Tibial nerve (tissue), 3 donors: ENCODE measurements around the gene STK38.

Experiments used
- POLR2A ChIP-seq, 2 donors: fragments of 450-650 bp; IDR thresholded peaks; one replicate each; pipeline ENCODE4 v1.6.1; 2017; ENCODE audit warnings: antibody characterized with exemption in 2 of 2, mild to moderate bottlenecking in 2 of 2, moderate library complexity in 2 of 2
- TF ChIP-seq, protein P1 (sequence below), 5 experiments: fragments of 200-600 bp in 3 of 5; fragments of 450-650 bp in 2 of 5; sonication (generic) in 3 of 5; IDR thresholded peaks; one replicate each; pipeline ENCODE4 v1.5.1; 2016 to 2019; ENCODE audit warnings: antibody characterized with exemption in 5 of 5, mild to moderate bottlenecking in 3 of 5, moderate library complexity in 2 of 5

DNA sequence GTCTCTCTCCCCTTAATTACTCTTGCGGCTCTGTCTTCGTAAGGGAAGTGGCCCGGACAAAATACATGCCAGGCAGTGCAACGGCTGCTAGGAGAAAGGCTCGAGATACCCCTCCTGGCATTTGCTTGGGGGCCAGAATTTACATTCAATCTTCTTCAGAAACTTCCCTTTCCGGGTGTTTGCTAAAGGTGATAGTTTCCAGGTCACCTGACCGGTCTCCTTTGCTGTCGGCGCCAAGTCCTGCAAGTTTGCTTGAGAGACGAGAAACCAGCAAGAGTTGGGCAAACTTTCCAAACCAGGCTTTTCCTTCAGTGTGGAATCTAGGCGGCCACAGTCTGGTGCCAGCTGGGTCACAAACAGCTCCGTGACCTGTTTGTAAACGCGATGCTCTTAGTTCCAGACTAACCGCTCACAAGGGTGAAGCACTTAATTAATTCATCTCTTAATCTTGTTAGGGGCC lies 46.3 kb upstream of the STK38 start:
- TF ChIP-seq, protein P1, sequence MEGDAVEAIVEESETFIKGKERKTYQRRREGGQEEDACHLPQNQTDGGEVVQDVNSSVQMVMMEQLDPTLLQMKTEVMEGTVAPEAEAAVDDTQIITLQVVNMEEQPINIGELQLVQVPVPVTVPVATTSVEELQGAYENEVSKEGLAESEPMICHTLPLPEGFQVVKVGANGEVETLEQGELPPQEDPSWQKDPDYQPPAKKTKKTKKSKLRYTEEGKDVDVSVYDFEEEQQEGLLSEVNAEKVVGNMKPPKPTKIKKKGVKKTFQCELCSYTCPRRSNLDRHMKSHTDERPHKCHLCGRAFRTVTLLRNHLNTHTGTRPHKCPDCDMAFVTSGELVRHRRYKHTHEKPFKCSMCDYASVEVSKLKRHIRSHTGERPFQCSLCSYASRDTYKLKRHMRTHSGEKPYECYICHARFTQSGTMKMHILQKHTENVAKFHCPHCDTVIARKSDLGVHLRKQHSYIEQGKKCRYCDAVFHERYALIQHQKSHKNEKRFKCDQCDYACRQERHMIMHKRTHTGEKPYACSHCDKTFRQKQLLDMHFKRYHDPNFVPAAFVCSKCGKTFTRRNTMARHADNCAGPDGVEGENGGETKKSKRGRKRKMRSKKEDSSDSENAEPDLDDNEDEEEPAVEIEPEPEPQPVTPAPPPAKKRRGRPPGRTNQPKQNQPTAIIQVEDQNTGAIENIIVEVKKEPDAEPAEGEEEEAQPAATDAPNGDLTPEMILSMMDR (IDR thresholded peaks at IDR 0.05): no peak
- no peak for TF ChIP-seq POLR2A (IDR thresholded peaks at IDR 0.05)
